ENCODE results near the gene E2F1.

Gene E2F1

DNA sequence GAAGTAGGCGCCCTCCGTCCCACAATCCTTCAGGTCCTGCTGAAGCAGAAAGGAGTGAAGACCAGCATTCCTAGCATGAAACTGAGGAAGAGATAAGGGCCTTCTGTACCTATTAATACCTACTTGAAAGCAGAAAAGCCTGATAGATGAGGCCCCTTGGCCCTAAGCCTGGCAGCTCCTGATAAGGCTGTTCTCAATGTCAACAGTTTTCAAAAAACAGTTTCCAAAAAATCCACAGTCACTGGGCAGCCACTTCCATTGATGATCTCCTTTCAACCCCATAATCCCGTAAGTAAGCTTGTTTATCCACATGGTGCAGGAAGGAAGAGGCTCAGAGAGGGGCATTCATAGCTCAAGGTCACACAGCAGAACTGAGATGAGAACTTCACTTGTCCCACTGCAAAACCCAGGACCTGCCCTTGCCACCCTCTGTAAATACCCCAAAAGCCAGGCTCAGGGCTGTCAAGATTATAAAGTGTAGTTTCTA is 2.8 kb upstream of the E2F1 start:
- no peak for DNase-seq
- no peak overlapping the region for H3K4me3 ChIP-seq (ENCODE audit: low read depth in 1 of 2, low read length in 2 of 2)
- peaks cover 21% of the 10 kb centered on the region for H3K79me2 ChIP-seq (ENCODE audit: insufficient read depth, low read length)
- ATAC-seq (ENCODE audit: insufficient read depth, low read depth) = no peak
- peaks cover 17% of the 10 kb centered on the region for H3K36me3 ChIP-seq (ENCODE audit: insufficient read depth, low read length)
- no peak overlapping the region for H3K9ac ChIP-seq (ENCODE audit: low read depth, low read length)
- no peaks in the 10 kb centered on the region for H3K27me3 ChIP-seq (ENCODE audit: insufficient read depth, low read length, poor library complexity)
- no peak overlapping the region for H2AFZ ChIP-seq (ENCODE audit: low read depth, low read length)
- H4K20me1 ChIP-seq (ENCODE audit: insufficient read depth, low read length) = peaks cover 17% of the 10 kb centered on the region
- no peaks in the 10 kb centered on the region for H3K9me3 ChIP-seq (ENCODE audit: insufficient read depth, low read length, severe bottlenecking)
- H3K4me2 ChIP-seq (ENCODE audit: insufficient read depth, low read length) = no peak overlapping the region
- TF ChIP-seq, protein P1, sequence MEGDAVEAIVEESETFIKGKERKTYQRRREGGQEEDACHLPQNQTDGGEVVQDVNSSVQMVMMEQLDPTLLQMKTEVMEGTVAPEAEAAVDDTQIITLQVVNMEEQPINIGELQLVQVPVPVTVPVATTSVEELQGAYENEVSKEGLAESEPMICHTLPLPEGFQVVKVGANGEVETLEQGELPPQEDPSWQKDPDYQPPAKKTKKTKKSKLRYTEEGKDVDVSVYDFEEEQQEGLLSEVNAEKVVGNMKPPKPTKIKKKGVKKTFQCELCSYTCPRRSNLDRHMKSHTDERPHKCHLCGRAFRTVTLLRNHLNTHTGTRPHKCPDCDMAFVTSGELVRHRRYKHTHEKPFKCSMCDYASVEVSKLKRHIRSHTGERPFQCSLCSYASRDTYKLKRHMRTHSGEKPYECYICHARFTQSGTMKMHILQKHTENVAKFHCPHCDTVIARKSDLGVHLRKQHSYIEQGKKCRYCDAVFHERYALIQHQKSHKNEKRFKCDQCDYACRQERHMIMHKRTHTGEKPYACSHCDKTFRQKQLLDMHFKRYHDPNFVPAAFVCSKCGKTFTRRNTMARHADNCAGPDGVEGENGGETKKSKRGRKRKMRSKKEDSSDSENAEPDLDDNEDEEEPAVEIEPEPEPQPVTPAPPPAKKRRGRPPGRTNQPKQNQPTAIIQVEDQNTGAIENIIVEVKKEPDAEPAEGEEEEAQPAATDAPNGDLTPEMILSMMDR (IDR thresholded peaks at IDR 0.05; ENCODE audit: borderline replicate concordance, extremely low read depth, low read length, poor library complexity, severe bottlenecking) = no peak
- no peak for TF ChIP-seq EZH2 (IDR thresholded peaks at IDR 0.05; ENCODE audit: borderline replicate concordance, low read depth, low read length, severe bottlenecking)
- peaks cover 48% of the 10 kb centered on the region for H3K4me1 ChIP-seq (ENCODE audit: insufficient read depth, low read length)
- H3K27ac ChIP-seq (ENCODE audit: low read length) = peak overlapping the region; percentile 66; the same call in 1 of the 2 replicates

DNA sequence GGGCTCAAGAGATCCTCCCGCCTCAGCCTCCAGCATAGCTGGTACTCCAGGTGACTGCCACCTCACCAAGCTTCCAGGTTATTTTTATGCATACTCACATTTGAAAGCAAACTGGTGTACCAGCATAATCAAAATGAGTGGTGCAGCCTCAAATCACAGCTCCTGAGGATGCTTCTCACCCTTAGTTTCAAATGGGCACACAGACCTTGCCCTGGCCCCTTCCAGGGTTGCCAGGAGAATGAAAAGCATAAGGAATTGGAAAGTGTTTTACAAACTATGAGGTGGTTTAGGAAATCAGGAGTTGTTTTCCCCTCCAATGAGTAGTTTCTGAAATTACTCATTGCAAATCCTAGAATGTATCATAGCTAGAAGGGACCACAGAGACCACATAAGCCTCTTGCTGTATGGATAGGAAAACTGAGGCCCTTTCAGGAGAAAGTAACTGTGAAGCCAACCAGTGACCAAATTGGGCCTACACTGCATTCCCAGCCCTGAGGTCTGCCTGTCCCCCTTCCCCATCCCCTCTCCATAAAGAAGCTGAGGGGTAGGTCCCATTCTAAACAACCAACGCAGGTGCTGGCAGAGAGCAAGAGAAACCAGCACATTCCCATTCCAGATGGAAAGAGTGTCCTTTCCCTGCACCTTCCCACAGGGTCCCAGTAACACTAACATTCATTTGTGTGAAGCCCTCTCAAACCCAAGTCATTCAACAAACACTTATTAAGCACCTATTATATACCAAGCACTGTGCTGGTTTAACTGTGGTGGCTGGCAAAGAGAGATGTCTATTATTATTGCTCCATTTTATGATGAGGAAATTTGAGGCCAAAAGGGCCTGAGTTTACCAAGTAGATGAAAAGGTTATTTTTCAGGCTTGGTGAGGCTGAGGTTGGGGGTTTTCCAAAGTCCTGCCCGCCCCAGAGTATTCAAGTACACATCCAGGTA is 2.1 kb upstream of the E2F1 start:
- Histone ChIP-seq H3K79me2 (ENCODE audit: insufficient read depth, low read length) (peaks cover 28% of the 10 kb centered on the region), H3K4me1 (ENCODE audit: insufficient read depth, low read length) (peaks cover 54% of the 10 kb centered on the region), H3K36me3 (ENCODE audit: insufficient read depth, low read length) (peaks cover 22% of the 10 kb centered on the region), H3K4me2 (ENCODE audit: insufficient read depth, low read length) (no peak overlapping the region), H4K20me1 (ENCODE audit: insufficient read depth, low read length) (peaks cover 23% of the 10 kb centered on the region), H2AFZ (ENCODE audit: low read depth, low read length) (no peak overlapping the region), H3K4me3 (ENCODE audit: low read depth in 1 of 2, low read length in 2 of 2) (no peak overlapping the region), H3K9me3 (ENCODE audit: insufficient read depth, low read length, severe bottlenecking) (no peaks in the 10 kb centered on the region), H3K27me3 (ENCODE audit: insufficient read depth, low read length, poor library complexity) (no peaks in the 10 kb centered on the region), H3K9ac (ENCODE audit: low read depth, low read length) (no peak overlapping the region), H3K27ac (ENCODE audit: low read length) (no peak overlapping the region)
- DNase-seq (no peak), ATAC-seq (ENCODE audit: insufficient read depth, low read depth) (no peak)
- TF ChIP-seq, protein P1 (IDR thresholded peaks at IDR 0.05; ENCODE audit: borderline replicate concordance, extremely low read depth, low read length, poor library complexity, severe bottlenecking) = no peak
- TF ChIP-seq EZH2 (IDR thresholded peaks at IDR 0.05; ENCODE audit: borderline replicate concordance, low read depth, low read length, severe bottlenecking) = no peak

DNA sequence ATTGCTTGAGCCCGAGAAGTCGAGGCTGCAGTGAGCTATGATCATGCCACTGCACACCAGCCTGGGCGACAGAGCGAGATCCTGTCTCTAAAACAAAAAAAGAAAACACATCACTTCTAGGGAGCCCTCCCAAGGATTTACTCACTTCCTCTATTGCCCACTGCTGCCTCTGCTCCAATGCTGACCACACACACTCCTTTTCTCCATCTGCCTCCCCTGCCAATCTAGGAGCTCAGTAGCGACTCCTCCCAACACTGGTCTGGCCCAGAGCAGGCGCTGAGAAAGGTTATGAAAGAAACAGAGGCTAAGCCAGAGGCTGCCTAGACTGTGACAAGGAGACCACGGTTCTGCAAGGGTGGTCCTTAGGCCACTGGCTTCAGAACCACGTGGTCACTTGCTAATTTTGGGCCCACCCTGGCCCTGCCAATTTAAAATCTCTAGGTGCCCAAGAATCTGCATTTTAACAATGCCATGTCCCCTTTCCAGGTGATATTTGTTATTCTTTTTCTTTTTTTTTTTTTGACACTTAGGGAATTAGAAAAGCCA is 1.3 kb upstream of the E2F1 start:
- Histone ChIP-seq H2AFZ (ENCODE audit: low read depth, low read length) (peak overlapping the region; percentile 81; the same call in 1 of the 2 replicates), H3K27ac (ENCODE audit: low read length) (0 out of 2 replicates have a peak overlapping the region, but pooled peaks have one; percentile 9), H3K4me1 (ENCODE audit: insufficient read depth, low read length) (peaks cover 58% of the 10 kb centered on the region), H4K20me1 (ENCODE audit: insufficient read depth, low read length) (peaks cover 31% of the 10 kb centered on the region), H3K27me3 (ENCODE audit: insufficient read depth, low read length, poor library complexity) (no peaks in the 10 kb centered on the region), H3K4me3 (ENCODE audit: low read depth in 1 of 2, low read length in 2 of 2) (no peak overlapping the region), H3K4me2 (ENCODE audit: insufficient read depth, low read length) (no peak overlapping the region), H3K36me3 (ENCODE audit: insufficient read depth, low read length) (peaks cover 30% of the 10 kb centered on the region), H3K79me2 (ENCODE audit: insufficient read depth, low read length) (peaks cover 37% of the 10 kb centered on the region), H3K9me3 (ENCODE audit: insufficient read depth, low read length, severe bottlenecking) (no peaks in the 10 kb centered on the region), H3K9ac (ENCODE audit: low read depth, low read length) (no peak overlapping the region)
- no peak for TF ChIP-seq EZH2 (IDR thresholded peaks at IDR 0.05; ENCODE audit: borderline replicate concordance, low read depth, low read length, severe bottlenecking)
- TF ChIP-seq, protein P1 (IDR thresholded peaks at IDR 0.05; ENCODE audit: borderline replicate concordance, extremely low read depth, low read length, poor library complexity, severe bottlenecking) = no peak
- no peak for DNase-seq
- no peak for ATAC-seq (ENCODE audit: insufficient read depth, low read depth)

All from DND-41 (cell line).